MM.1S (cell line): Measurements from ENCODE around the gene PKD1L1.

ENCODE experiments used
- EZH2 ChIP-seq: fragments of 300-600 bp; sonication (generic); optimal IDR thresholded peaks from 2 replicates; pipeline ENCODE3; 2017; ENCODE audit warnings: low read depth, mild to moderate bottlenecking, antibody characterized with exemption, low read length, mixed read lengths
- EZH2phosphoT487 ChIP-seq: fragments of 300-600 bp; sonication (generic); IDR thresholded peaks from 2 replicates; pipeline ENCODE4 v1.6.1; 2018; ENCODE audit warnings: antibody characterized with exemption, low read length
- TF ChIP-seq, protein P1 (sequence below): fragments of 300-600 bp; sonication (generic); IDR thresholded peaks from 2 replicates; pipeline ENCODE4 v1.5.1; 2016; ENCODE audit warnings: antibody characterized with exemption, low read length, mixed read lengths

DNA sequence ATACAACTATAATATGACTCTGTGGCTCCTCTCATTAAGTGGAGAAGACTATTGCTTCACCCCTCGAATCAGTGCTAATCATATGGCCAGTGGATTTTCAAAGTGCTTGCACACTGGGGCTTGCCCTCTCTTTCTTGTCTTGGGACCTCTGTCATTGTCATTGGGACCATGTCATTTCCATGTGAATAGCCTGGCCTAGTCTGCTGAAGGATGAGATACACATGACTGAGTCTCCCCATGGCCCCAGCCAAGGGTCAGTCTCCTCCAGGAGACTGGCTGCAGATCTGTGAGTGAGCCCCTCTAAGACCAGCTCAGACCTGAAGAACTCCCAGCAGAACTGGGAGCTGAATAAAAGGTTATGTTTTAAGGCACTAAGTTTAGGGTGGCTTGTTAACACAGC is 39.5 kb downstream of the PKD1L1 start:
- TF ChIP-seq, protein P1, sequence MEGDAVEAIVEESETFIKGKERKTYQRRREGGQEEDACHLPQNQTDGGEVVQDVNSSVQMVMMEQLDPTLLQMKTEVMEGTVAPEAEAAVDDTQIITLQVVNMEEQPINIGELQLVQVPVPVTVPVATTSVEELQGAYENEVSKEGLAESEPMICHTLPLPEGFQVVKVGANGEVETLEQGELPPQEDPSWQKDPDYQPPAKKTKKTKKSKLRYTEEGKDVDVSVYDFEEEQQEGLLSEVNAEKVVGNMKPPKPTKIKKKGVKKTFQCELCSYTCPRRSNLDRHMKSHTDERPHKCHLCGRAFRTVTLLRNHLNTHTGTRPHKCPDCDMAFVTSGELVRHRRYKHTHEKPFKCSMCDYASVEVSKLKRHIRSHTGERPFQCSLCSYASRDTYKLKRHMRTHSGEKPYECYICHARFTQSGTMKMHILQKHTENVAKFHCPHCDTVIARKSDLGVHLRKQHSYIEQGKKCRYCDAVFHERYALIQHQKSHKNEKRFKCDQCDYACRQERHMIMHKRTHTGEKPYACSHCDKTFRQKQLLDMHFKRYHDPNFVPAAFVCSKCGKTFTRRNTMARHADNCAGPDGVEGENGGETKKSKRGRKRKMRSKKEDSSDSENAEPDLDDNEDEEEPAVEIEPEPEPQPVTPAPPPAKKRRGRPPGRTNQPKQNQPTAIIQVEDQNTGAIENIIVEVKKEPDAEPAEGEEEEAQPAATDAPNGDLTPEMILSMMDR, result no peak
- TF ChIP-seq EZH2, result no peak
- no peak for TF ChIP-seq EZH2phosphoT487
